HG03571 (cell line): Measurements from ENCODE around the gene OR2T1.
"Not testable (repeated sequence)": the region's sequence is repeated elsewhere in the genome, so short reads cannot be mapped to it uniquely, and the experiment has no call there.

Experiments
- ATAC-seq: cut with Tn5 transposase; IDR thresholded peaks from one replicate; pipeline ENCODE4 v1.9.1; 2021; ENCODE audit not compliant: unreplicated experiment

The OR2T1 gene, protein sequence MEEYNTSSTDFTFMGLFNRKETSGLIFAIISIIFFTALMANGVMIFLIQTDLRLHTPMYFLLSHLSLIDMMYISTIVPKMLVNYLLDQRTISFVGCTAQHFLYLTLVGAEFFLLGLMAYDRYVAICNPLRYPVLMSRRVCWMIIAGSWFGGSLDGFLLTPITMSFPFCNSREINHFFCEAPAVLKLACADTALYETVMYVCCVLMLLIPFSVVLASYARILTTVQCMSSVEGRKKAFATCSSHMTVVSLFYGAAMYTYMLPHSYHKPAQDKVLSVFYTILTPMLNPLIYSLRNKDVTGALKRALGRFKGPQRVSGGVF

DNA sequence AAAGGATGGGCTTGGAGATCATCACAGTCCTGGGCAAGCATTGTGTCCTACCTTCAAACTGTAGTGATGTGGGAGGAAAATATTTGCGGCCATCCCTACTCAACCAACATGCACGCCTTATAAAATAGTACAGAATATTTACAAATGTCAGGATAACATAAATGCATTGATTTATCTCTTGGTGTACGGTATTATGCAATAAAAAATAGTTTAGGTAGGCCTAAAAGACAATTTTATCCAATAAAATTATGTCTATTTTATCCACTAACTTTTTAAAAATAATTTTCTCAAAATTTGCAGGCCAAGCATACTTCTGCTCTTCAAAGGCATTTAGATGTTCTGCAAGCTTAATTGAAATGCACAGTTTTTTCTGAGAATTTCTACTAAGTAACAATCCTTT, at the start of gene OR2T1:
OR2T1 (plus strand) TSS at position 301 of the 400 bp plus-strand sequence. CDS start 3,100 bp downstream, outside the sequence.
- ATAC-seq: no peak

DNA sequence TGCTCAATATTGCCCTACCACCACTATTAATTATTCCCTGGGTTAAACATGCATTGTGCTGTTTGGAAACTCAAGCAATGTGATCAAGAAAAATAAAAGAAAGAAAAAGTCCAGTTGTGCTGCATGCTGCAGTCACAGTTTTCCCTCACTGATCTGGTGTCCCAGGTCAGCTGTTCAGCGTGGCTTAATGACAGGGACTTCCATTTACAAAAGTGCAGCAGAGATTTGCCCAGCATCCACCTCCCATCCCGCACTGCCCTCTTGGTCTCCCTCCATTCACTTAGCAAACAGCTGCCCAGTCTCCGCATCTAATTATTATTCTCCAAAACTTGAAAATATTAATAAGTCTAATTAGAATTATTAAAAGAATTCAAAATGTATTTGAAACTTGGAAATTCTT, 43.4 kb upstream of the OR2T1 start:
- ATAC-seq: no peak

DNA sequence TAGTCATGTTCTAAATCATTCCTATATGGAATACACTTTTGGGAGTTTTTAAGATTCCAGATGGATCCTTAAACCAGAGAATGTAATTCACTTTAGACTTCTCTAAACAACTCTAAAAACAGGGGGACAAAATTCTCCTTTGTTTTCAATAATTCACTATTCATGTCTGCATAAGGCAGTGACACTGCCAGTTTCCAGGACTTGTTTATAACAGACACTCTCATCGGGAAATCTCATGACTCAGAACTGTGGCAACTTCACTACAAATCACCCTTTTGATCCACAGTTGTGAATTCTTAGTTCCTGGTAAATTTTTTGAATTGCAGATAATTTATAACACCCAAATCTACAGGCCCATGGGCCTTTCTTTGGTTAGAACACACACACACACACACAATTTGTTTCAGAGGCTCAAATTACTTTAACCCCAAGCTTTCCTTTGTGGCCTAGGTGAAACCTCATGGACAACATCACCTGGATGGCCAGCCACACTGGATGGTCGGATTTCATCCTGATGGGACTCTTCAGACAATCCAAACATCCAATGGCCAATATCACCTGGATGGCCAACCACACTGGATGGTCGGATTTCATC, 41.6 kb upstream of the OR2T1 start, which contains the start of gene OR2T4:
OR2T4 (plus strand) TSS at position 545 of the 595 bp plus-strand sequence; CDS start at position 545, 0 bp downstream.
- ATAC-seq: no peak

DNA sequence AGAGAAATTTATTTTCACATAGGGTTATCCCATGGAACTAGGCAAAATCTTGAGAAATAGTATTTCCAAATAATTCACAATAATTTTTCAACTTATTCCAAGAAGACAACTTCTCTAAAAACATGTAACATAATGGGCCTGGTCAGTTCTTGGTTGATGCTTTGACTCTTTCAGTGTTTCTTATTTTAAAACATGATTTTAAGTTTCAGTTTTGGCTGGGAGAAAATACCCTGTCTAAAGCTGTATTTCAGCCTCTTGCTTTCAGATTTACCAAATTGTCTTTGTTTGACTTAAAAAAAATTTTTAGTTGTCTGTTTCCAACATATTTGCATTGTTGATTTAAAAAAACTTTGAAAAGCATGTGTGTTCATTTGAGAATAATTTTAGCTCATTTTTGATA, 36.2 kb upstream of the OR2T1 start:
- no peak for ATAC-seq

DNA sequence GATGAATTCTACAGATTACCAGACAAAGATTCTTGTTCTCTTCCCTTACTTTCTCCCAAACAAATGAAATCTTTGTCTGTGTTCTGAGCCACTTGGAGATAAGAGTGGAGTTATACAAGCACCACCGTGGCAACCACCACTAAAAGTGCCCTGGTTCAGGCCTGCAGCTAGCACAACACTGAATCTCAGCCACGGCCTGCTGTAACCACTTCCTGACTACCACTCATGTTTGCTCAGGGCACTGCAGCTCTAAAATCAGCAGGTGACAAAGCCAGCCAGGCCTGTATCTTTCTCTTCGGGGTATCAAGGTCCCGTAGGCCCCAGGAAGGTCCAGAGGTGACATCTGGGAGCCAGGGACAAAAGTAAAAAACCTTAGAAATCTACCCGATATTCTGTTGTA, 30.5 kb upstream of the OR2T1 start:
- ATAC-seq: no peak

DNA sequence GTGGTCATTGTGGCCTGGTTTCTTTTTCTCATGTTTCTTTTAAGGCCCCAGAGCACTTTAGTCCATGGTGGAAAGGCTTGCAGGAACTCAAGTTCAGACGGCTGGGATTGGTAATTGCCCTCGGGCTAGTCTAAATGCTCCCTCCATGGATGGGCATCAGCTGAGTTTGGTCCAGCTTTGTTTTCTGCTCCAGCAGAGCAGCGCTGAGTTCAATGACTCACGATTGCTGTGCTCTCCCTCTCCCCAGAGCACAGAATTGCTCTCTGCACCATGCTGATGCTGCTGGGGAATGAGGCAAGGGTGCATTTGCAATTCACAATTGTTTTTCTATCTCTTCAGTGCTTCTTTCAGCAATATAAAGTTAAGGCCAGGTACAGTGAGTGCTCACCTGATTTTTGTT, 29.1 kb upstream of the OR2T1 start:
- no peak for ATAC-seq

DNA sequence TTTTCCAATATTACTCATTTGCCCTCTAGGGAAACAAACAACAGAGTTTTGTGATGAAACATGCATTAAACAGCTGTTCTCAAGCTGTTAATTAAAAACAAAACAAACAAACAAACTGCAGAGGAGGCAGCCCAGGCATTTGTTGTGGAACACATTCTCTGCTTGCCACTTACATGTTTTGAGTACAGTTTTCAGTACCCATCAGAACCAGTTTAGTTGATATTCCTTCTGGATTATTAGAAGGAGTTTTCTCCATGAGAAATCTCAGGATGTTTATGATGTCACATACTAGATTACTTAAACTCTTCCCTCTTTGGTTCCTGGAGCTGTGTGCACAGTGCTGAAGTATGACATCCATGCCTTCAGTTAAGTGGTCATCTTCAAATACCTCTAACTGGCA, 27.4 kb upstream of the OR2T1 start, which contains the start of gene OR2T6:
OR2T6 (plus strand) TSS at position 301 of the 400 bp plus-strand sequence. CDS start 11,863 bp downstream, outside the sequence.
- ATAC-seq: no peak

DNA sequence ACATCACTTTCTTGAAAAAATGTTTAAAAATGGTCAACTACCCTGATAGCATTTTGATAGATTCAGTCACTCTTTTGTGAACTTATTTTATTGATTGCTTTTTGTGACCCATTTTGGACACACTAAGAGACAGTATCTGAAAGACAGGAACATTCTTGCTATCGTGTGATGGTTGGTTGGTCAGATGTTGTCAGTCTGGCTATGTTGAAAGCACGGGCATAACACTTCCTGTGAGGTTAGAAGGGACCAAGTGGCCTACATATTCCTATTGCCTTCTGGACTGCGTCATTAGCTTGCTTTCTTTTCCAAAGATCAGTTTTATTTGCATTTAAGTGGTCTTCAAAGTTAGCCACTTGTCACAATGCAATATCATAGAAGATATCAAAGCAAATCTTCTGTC, 25.9 kb upstream of the OR2T1 start:
- no peak for ATAC-seq

DNA sequence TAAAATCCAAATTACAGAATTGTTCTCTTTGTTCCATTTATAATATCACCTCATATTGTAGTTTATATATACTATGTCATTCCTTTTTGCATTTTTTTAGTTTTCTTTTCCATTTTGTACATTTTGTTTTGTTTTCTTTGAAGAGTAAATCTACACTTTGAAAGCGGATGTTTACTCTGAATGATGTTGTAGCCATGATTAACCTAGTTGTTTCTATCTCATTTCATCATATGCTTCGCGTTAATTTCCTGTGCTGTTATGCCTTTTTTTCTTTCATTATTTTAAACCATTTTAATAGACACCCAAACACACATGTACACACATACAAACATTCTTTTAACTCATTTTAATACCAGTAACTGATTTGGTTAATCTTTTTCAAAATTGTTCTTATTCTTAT, 22.0 kb upstream of the OR2T1 start:
- ATAC-seq: no peak

DNA sequence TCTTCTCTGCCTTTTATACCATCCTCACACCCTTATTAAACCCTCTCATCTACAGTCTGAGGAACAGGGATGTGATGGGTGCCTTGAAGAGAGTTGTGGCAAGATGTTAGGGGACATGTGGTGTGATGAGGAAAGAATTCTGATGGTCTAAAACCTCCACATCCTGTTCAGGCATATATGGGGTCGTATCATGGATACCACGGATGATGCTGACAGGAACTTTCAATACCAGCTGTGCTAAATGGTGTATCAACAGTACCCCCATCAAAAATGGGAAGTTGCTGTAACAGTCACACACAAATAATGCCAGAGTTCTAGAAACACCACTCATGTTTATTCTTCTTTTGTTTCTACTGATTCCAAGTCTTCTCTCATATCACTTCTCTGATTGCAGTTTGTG, 14.4 kb upstream of the OR2T1 start:
- ATAC-seq: no peak

DNA sequence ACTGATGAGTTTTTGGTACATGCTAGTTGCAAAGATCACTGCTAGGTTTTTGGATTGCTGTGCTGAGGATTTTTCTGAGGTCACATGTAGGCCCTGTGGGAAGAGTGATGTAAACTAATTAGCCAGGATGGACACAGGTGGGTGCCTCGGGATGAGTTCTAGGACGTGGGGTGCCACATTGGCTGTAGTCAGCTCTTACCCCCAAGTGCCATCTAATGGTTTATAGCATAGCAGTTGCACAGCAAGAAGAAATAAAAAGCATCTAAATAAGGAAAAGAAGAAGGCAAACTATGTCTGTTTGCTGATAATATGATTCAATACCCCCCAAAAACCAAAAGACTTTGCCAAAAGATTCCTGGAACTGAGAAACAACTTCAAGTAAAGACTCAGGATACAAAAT, 9.8 kb upstream of the OR2T1 start:
- no peak for ATAC-seq

DNA sequence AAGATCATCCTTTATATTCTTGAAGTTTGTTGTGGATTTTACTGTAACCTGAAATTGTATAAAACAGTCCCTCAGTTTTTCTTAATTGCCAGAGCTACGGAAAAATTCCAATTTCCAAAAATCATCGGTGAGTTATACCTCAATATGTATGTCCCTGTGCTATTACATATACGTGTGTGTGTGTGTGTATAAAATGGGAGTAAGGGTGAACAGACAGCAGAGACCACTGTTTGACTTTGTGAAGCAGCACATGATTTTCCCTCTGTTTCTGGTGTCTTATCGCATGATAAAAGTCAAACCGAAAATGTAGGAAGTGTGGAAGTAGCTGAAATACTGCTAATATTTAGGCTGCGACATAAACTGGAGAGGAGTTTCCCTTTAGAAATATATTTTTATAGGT, 1.2 kb downstream of the OR2T1 start:
- no peak for ATAC-seq

DNA sequence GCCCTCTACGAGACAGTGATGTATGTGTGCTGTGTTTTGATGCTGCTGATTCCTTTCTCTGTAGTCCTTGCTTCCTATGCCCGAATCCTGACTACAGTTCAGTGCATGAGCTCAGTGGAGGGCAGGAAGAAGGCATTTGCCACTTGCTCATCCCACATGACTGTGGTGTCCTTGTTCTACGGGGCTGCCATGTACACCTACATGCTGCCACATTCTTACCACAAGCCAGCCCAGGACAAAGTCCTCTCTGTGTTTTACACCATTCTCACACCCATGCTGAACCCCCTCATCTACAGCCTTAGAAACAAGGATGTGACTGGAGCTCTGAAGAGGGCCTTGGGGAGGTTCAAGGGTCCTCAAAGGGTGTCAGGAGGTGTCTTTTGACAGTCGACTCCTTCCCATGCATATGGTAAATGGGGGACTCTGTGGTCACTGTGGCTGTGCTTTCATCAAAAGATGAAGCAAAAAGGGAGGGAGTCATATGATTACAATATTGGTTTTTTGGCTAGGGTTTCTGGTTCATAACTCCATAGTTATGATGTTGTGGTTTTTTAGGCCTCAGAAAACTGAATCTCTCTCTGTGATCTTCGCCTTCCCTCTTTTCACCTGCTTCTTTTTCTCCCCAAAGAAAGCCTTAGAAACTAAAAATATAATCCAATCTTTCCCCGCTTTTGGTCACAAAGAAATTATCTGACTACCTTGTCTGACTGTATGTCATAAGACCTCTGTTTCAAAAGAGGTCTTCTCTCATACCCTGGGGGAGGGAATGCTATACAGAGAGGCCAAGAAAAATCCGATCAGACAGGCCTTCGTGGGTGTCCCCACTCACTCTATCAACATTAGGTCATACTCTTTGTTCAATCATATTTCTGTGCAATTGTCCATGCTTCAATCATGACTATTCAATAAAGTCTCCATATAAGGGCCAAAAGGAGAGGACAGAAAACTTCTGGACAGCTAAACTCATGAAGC, 4.2 kb downstream of the OR2T1 start:
- no peak for ATAC-seq

DNA sequence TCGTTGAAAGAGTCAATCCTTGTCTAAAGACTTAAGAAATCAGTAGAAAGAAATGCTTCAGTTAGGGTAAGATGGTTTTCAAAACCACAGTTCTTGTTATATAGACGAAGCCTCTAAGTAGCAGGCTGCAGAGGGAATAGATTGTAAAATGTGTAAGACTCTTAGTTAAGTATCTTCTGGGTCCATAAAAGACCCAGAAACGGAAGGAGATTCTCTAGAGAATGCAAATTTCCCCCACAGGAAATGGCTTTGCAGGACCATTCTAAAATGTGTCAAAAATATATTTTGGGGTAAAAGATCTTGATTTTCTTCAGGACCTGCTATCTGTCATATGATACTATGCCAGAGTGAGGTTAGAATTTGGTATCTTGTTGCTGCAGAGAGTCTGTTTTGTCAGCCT, 13.4 kb downstream of the OR2T1 start:
- ATAC-seq: no peak

DNA sequence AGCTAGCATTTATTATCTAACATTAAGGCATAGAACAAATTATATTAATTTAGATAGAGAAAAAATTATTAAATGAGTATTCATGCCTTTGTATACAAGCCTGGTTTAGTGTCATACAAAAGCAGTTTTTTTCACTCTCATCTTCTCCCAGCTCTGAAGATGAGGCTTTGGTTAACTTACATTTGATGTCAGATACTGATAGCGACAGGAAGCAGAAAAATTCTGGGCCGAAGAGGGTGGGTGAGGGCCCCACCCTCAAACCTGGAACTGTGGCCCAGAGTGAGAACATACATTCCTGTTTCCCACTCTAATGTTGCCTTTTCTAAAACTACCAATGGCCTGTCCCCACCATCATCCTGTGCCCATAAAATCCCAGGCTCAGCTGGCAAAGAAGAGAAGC, 15.0 kb downstream of the OR2T1 start:
- no peak for ATAC-seq

DNA sequence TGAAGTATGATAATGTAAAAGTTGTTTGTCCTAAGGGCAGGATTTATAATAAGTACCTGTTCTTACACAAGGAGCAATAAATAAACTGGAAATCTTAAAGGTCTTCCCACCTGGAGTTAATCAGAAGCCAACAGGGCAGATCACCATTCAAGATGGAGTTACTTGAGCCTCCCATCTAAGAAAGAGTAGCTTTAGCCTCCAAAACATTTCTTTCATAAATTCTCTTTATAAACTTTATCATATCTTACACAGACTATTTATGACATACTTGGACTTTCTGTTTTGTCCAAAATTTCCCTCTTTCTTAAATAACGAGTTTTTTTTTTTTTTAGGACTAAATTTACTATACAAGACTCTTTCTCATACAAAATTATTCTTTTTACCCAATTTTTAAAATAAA, 18.5 kb downstream of the OR2T1 start:
- ATAC-seq: no peak

DNA sequence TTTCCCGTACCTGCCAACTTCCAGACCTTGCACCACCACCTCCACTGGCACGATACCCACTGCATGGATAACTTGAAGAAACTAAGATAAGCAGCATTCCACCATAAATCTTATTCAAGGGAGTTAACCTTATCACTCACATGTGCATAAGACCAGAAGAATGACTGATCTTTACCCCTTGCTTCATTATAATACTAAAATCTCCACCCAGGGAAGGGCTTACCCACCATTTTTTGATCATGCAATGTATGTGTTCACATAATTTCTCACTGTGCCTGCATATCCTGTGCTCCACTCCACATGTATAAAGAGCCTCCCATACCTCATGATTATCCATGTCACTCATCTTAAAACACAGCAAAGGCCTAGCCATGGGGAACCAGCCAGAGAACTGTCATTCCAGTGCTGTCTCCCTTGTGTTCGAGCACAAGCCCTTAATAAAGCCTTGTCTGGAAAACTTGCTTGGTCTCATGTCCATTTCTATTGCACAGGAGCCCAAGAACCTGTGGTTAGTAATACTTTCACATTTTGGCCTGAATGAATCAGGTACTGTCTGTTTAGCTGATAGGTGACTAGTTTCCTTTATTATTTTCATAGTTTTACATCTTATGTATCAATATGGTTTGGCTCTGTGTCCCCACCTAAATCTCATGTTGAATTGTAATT, 24.8 kb downstream of the OR2T1 start:
- peak; percentile 41 for ATAC-seq

DNA sequence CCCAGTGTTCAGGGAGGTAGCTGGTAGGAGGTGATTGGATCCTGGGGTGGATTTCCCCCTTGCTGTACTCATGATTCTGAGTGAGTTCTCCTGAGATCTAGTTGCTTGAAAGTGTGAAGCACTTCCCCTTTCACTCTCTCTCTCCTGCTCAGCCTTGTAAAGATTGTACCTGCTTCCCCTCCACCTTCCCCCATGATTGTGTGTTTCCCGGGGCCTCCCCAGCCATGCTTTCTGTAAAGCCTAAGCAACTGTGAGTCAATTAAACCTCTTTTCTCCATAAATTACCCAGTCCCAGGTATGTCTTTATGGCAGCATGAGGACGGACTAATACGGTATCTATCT, 25.3 kb downstream of the OR2T1 start:
- peak; percentile 89 for ATAC-seq

DNA sequence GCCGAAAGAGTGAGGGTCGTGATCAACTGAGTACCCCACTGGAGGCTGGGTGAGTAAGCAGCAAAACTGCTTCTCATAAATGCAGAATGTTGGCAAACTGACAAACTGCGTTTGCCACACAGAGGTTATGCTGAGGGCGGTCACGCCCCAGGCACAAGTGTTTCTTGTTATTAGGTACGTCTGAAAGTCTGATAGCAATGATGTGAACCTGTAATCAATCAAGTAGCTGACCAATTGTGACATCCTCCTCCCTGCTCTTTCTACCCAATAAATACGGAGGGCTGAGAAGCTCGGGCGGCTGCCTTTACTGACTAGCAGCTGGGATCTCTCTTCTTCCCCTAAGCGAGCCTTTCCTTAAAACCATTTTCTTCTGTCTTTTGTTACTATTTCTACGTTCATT, 28.8 kb downstream of the OR2T1 start:
- ATAC-seq: not testable (repeated sequence)

DNA sequence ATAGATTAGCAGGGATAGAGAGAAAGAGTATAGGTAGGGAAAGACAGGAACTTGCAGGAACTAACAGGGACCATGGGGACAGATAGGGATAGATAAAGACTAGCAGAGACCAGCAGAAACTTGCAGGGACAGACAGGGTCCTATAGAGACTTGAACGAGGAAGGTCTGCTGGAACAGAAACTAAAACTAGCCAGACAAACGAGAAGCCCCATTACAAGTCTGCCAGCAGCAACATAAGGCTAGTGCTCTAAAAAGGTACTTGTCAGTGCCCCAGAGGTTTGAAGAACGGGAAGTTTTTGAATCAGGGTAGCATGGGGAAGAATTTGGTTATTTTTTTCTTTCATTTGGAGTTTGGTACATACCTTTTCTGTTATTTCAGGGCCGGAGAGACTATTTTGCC, 29.4 kb downstream of the OR2T1 start:
- peak; percentile 48 for ATAC-seq

DNA sequence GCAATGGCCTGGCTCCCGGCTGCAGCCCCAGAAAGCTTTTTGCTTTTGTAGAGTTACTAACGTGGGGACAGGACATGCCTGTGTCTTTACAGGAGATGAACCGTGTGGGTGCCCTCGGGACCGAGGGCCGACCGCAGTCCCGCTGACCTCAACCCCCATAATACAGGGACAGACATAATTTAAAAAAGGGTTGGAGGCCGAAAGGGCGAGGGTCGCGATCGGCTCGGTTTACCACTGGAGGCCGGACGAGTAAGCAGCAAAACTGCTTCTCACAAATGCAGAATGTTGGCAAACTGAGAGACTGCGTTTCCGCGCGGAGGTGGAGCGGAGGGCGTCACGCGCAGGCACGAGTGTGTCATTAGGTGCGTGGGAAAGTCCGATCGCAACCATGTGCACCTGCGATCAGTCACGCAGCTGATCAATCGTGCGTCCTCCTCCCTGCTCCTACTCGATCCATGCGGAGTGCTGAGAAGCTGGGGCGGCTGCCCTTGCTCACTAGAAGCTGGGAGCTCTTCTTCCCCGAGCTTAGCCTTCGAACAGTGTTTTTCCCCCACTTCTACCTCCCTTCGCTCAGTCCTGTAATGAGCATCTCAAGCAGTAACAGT, 31.1 kb downstream of the OR2T1 start:
- ATAC-seq: not testable (repeated sequence)
